CD4-positive, alpha-beta T cell treated with Interleukin-1 beta for 1 hour (primary cell): ENCODE measurements around the gene LILRB3.
"Not testable (repeated sequence)": the region's sequence is repeated elsewhere in the genome, so short reads cannot be mapped to it uniquely, and the experiment has no call there.

ENCODE experiments used
- DNase-seq, 2 donors: peaks; one replicate each; pipeline ENCODE4 v3.0.0-alpha.2; 2020 to 2022

Gene LILRB3

GRCh38 chr19:54242234-54242633 lies 19.4 kb upstream of the LILRB3 start:
- DNase-seq: not testable (repeated sequence)

DNA sequence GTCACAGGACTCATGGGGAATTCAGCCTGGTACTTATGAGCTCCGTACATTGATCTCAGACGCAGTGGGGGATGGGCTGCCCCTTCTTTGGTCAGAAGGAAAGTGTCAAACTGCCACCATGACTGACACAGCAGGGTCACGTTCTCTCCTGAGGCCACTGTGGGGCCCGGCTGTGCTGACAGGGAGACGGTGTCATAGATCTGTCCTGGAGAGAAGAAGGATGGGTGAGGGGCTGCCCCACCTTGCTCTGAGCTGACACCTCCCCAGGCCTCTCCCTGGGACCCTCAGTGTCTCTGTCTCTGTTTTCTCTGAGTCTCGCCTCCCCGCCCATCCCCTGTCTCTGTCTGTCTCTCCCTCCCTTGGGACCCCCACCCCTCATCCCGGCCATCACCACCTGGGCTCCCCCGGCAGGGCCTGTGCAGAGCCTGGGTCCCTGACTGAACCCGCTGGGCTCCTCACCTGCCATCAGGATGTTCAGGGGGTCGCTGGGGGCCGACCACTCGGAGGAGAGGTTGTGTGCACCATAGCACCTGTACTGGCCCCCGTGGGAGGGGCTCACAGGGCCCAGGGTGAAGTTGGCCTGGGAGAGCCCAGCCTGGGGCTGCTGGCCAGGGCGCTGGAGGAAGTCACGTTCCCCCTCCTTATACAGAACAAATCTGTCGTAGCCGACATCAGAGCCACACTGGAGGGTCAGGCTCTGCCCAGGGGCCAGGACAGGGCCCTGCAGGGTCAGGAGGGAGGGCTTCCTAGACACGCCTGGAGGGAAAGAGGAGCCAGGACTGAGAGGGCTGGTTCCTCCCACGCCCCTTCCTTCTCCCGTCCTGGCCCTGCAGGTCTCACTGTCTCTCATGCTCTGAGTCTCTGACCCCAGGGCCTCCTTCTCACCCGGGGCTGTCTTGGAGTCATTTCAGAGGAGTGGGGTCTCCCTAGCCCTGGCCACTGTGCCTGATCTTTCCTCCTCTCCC lies 17.8 kb upstream of the LILRB3 start:
- not testable (repeated sequence) for DNase-seq

DNA sequence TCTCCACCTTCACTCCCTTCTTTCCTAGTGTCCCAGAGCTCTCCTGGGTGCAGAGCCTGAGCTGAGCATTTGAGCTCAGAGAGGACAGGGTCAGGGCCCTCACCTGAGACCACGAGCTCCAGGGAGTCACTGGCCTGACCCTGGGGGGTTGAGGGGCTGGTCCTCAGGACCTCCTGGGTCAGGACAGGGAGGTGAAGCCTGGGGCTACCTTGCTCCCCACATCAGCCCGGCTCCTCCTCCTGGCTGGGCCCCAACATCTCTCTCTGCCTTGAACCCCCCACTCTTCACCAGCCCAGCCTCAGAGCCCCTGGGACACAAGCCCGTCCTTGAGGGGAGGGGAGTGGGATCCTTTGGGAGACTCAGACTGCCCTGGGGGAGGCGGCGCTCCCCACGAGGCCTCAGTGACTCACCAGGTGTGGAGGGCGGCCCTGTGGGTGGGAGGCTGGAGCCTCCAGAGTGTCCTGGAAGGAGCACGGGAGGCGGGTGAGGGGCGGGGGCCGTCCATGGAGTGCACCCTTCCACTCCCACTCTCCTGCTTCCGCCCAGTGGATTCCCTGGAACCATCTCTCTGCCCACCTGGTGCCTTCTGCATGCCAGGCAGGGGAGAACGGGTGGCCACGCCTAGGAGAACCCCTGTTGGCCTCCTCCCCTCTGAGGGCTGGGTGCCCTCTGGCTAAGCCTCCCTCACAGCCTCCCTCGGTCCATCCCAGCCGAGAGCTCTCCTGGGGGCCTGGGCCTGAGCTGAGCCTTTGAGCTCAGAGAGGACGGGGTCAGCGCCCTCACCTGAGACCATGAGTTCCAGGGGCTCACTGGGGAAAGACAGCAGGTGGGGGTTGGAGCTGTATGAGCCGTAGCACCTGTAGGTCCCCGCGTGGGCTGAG lies 16.9 kb upstream of the LILRB3 start:
- DNase-seq: not testable (repeated sequence)

DNA sequence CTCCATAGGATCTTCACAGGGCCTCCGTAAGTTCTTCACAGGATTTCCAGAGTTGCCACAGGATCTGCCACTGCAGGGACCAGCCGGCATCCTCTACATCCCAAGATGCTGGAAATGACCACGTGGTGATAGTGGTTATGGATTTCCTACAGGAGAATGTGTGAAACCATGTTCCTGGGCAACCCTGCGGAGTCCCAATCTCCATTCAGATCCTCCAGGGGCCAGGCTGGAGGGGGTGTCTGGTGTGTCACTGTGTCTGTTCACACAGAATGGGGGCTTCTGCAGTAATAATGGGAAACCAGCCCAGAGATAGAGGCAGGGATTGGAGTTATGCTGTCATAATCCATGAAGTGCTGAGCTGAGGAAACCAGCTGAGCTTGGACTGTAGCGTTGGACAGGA lies 11.1 kb upstream of the LILRB3 start:
- DNase-seq: no peak

GRCh38 chr19:54231077-54231931 lies 8.5 kb upstream of the LILRB3 start:
- peak; percentile 82 to 85 for DNase-seq

DNA sequence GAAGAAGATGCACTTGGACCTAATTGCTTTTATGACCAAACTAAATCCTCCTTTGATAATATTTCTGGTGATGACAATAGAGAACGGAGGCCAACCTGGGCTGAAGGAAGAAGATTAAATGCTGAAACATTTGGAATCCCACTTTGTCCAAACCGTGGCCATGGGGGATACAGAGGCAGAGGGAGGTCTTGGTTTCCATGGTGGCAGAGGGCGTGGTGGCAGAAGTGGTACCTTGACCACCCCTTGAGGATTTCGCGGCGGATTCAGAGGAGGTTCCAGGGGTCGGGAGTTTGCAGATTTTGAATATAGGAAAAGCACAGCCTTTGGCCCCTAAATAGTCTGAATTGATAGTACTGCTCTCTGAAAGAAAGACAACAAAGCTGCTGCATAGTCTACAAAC lies 7.2 kb upstream of the LILRB3 start:
- DNase-seq: no peak

DNA sequence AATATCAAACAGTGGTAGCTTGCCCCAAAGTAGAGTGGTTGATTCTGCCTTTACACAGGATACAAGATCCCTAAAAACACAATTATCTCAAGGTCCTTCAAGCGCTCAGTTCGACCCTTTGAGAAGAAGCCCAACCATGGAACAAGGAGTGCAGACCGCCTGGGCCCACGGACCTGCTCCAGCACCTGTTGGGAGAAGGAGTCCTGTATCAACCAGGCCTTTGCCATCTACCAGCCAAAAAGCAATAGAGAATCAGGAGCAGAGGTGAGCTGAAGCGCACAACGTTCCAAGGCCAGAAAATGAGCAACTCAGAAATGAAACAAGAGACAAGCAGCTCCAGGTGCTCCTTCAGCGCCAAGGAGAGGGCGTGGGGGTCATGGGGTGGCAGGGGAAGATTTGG lies 6.3 kb upstream of the LILRB3 start:
- DNase-seq: no peak

GRCh38 chr19:54224619-54225018 lies 1.8 kb upstream of the LILRB3 start:
- DNase-seq: not testable (repeated sequence)

- not testable (repeated sequence) for DNase-seq
These were observed 1.1 kb upstream of the LILRB3 start for GRCh38 chr19:54223937-54224281.

GRCh38 chr19:54223277-54223936 lies 600 bp upstream of the LILRB3 start:
- DNase-seq: not testable (repeated sequence)

GRCh38 chr19:54221947-54222346 lies 860 bp downstream of the LILRB3 start:
- not testable (repeated sequence) for DNase-seq

- DNase-seq: not testable (repeated sequence)
These were observed 3.1 kb downstream of the LILRB3 start for GRCh38 chr19:54219702-54220101.

DNA sequence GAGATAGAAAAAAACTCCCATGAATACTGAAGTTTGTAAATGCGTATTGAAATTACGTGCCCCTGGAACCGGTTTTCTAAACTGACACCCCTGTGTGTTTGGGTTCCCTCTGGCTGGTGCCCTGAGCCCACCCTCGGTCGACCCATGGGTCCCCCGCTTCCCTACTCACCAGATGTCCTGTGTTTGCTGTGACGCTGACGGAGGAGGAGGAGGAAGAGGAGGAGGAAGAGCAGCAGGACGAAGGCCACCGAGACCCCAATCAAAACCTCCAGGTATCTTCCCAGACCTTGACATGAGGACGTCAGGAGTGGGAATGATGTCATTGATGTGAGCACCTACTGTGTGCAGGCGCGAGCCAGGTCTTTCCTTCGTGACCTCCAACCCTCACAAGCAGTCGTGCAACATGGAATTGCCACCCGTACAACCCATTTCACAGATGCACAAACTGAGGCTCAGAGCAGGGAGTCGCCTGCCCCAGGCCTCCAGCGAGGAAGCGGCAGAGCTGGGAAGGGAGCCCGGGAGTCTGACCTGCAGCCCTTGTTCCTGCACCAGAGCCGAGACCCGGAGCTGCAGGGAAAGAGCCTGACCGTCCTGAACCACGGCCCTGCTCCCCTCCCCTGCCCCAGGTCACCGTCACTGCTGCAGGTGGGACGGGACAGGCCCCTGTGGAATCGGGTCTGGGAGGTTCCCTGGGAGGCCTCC lies 3.7 kb downstream of the LILRB3 start:
- DNase-seq: no peak

DNA sequence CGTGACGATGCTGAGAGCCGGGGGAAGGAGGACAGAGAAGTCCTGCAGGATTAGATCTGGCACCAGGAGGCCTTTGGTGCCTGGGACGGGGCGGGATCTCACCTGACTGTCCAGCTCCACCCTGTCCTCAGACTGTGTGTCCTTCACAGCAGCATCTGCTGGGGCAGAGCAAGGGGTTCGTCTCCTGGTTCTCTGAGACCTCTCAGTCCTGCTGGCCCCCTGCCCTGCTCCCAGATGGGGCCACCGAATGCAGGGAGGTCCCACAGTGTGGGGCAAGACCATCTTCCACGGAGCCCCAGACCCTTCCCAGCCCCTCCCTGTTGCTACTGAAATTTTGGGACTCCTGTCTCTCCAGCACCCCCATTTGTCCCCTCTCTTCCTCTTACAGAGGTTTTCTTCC lies 4.5 kb downstream of the LILRB3 start:
- DNase-seq: no peak

DNA sequence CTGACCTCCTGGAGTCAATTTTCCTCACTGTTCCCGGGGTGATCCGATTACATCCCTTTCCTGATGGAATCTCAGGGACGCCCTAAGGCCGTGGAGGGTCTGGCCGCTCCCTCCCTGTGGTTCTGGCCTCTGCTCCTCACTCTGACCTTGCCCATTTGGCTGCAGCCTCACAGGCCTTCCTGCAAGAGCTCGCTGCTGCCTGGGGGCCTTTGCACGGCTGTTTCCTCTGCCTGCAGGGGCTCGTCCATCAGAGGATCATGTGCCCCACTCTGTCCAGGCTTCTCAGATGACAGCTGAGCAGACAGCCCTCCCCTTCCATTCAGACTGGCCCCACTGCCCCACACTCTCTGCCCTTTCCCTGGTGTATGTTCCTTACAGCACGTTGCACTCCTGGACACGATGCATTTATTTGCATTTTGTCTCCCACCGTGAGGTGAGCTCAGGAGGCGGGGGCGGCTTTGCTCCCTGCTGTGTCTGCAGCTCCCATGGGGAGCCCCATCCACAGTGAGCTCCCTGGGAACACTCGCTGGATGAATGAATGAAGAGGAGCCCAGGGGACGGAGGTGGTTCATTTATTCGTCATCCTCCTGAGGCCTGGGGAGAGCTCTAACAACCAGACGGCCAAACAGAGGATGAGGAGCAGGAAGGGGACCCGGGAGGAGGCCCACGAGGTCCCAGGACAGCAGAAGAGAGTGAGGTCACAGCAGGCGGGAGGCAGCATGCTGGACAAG lies 5.1 kb downstream of the LILRB3 start:
- DNase-seq: not testable (repeated sequence)

DNA sequence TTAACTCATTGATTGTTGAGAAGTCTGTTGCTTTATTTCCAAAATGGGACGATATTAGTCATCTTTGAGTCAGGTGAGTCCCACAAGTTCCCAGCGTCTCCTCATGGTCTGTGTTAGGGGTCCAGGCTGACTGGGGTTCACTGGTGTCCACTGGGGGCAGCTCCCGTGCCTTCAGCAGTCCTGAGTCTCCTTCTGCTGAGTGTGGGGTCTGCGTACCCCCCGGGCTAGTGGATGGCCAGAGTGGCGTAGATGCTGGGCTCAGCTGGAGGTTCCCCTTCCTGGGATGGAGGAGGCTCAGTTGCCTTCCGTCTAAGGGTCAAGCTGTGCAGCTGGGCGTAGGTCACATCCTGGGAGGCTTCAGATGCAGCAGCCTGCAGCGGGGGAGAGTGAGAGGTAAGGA lies 5.9 kb downstream of the LILRB3 start:
- DNase-seq: no peak

DNA sequence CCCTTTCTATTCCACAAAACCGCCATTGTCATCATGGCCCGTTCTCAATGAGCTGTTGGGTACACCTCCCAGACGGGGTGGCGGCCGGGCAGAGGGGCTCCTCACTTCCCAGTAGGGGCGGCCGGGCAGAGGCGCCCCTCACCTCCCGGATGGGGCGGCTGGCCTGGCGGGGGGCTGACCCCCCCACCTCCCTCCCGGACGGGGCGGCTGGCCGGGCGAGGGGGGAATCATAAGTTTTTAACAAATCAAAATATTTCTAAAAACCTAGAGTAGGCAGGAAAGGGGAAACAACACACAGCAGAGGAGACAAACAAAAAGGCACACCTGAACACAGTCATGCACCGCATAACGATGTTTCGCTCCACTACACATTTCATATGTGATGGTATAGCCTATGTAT lies 8.1 kb downstream of the LILRB3 start:
- not testable (repeated sequence) for DNase-seq

GRCh38 chr19:54214217-54214616 lies 8.6 kb downstream of the LILRB3 start:
- not testable (repeated sequence) for DNase-seq

GRCh38 chr19:54211235-54211634 lies 11.6 kb downstream of the LILRB3 start:
- no peak for DNase-seq

- peak; percentile 21 to 63 for DNase-seq
These were observed 12.9 kb downstream of the LILRB3 start for GRCh38 chr19:54209811-54210494.
